PC-9 (cell line): ENCODE results near the gene LSR.

Source experiments
- EZH2 ChIP-seq: fragments of 200-600 bp; sonication (generic); IDR thresholded peaks from 2 replicates; pipeline ENCODE4 v1.8.0; 2017; ENCODE audit warnings: antibody characterized with exemption, low read depth
- TF ChIP-seq, protein P1 (sequence below): fragments of 200-600 bp; sonication (generic); conservative IDR thresholded peaks from 2 replicates; pipeline ENCODE4 v1.6.1; 2017; ENCODE audit warnings: mixed run types, antibody characterized with exemption, mild to moderate bottlenecking, moderate library complexity

- no peak for TF ChIP-seq EZH2
- TF ChIP-seq, protein P1, sequence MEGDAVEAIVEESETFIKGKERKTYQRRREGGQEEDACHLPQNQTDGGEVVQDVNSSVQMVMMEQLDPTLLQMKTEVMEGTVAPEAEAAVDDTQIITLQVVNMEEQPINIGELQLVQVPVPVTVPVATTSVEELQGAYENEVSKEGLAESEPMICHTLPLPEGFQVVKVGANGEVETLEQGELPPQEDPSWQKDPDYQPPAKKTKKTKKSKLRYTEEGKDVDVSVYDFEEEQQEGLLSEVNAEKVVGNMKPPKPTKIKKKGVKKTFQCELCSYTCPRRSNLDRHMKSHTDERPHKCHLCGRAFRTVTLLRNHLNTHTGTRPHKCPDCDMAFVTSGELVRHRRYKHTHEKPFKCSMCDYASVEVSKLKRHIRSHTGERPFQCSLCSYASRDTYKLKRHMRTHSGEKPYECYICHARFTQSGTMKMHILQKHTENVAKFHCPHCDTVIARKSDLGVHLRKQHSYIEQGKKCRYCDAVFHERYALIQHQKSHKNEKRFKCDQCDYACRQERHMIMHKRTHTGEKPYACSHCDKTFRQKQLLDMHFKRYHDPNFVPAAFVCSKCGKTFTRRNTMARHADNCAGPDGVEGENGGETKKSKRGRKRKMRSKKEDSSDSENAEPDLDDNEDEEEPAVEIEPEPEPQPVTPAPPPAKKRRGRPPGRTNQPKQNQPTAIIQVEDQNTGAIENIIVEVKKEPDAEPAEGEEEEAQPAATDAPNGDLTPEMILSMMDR, result no peak
Observed at GRCh38 chr19:35299523-35300338, 50.9 kb downstream of the LSR start.
